C4-2B (cell line): Measurements from ENCODE around the gene NUTM2A.
"Not testable (repeated sequence)": the region's sequence is repeated elsewhere in the genome, so short reads cannot be mapped to it uniquely, and the experiment has no call there.

Source experiments
- H3K27ac ChIP-seq: fragments of 450-650 bp; 2 replicates; pipeline ENCODE4 v1.5.1; 2017

NUTM2A gene

GRCh38 chr10:87280749-87281392 is 55.6 kb downstream of the NUTM2A start:
- H3K27ac ChIP-seq: not testable (repeated sequence)
